M059J (cell line): ENCODE measurements around the gene NRCAM. TPM values are rescaled to one million over a fixed set of nuclear protein-coding genes. Genes with fewer than 3 reads are reported as not detected.

Experiments
- DNase-seq: peaks from one replicate; pipeline ENCODE4 v3.0.0-alpha.2; 2012; ENCODE audit warnings: low read depth
- total RNA-seq: library from RNA; depleted of rRNA; stranded (reverse); fragments of >200 nt; shearing (Covaris generic); gene quantifications from 2 replicates; pipeline ENCODE4 v1.2.3, GENCODE V29; 2014

Gene NRCAM
- total RNA-seq, 1 experiment from 2014 or later: 0.49 TPM

DNA sequence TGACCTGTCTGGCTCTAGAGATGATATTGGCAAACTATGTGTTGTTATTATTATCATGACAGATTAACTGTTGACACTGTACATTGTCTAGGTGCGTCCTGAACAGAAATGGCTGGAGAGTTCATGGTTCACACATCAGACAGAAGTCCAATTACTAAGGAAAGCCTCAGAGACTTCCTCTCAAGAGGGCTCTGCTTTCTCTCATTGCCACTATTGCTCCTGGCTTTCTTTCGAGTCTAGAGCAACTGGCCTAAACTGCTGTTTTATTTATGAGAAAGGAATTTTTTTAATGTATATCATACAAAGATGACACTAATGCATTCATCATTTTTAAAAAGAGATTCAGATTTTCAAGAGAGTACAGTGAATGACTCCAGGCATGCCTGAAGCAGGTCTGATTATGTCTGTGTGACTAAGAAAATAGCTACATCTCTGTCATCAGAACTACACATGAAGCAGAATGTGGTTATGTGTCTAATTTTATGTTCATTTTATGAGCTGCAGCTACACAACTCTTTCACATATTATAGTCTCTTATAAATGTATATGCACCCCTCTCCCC lies 30.4 kb downstream of the NRCAM start:
- DNase-seq: no peak

DNA sequence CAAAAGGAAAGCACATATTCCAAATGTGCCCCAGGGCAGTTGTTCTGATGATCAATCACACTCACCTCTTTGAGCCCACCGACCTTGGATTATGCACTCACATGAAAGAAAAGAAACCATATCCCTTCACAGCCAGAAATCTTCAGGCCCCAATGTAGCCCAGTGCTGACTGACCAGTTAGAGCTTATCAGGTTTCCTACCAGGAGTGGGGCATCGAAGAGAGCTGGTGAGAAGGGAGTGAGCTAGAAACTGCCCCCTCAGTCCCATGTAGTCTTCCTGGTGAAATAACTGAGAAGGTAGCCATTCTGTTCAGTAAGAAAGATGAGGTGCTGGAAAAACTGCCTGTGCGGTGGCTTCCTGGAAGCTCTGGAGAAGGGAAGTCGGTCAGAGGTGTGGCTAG lies 32.2 kb downstream of the NRCAM start:
- DNase-seq: no peak

DNA sequence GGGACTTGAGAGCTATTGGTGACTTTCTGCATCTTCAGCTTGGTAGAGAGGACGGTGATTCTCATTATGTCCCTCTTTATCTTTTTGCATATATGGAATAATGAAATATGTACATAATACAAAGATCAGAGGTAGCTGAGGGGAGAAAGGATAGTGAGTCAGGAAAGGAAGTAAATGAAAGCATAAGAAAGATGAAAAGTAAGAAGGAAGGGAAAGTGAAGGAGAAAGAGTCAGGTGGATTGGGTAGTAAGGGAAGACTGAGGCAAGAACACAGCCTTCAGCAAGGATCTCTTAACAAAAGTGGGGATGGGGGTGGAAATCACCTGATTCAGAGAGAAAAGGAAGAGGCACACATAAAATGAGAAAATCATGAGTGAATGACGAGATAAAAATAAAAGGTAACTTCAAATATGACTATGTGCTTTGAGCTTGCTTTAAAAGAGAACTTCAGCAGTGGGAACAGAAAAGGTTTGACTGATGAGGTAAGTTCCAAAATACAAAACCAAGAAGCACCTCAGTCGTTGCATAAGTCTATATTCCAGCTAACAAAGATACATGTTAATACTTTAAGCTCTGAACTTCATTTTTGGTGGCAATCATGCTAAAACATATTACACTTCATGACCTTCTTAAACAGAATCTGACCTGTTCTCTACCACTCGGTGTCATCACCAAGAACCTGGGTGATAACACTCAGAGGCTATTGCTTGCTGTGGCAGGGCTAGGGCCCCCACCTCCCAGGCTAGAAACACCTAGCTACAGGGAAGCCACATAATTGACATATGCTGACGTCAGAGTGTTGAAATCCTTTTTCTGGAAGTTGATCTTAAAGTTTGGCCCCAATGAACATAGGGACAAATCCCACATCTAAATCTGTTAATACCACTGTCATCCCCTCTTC lies 32.9 kb downstream of the NRCAM start:
- no peak for DNase-seq

DNA sequence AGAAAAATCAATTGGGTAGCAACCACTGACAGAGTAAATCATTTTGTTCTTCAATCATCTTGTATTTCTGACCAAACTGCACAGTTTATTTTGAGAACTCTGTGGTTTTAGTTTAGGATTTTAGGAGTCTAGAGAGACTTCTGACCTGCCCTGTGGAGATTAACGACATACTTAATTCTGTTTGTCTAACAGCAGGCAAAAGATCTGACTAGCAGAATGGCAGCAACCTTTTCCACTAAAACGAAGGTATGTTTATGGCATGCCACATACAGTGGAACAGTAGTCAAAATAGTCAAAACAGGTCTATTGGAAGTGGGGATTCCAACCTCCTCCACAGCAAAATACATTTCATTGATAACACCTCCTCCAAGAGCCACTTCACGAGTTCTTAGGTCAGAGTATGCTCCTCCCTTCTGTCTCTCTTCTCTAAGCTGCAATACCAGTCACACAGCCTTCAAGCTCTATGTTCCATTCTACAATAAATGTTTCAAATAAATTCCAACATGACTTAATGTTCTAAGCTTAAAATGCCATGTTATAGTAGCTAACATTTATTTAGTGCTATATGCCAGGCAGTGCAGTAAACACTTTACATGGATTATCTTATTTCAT lies 34.4 kb downstream of the NRCAM start:
- no peak for DNase-seq

DNA sequence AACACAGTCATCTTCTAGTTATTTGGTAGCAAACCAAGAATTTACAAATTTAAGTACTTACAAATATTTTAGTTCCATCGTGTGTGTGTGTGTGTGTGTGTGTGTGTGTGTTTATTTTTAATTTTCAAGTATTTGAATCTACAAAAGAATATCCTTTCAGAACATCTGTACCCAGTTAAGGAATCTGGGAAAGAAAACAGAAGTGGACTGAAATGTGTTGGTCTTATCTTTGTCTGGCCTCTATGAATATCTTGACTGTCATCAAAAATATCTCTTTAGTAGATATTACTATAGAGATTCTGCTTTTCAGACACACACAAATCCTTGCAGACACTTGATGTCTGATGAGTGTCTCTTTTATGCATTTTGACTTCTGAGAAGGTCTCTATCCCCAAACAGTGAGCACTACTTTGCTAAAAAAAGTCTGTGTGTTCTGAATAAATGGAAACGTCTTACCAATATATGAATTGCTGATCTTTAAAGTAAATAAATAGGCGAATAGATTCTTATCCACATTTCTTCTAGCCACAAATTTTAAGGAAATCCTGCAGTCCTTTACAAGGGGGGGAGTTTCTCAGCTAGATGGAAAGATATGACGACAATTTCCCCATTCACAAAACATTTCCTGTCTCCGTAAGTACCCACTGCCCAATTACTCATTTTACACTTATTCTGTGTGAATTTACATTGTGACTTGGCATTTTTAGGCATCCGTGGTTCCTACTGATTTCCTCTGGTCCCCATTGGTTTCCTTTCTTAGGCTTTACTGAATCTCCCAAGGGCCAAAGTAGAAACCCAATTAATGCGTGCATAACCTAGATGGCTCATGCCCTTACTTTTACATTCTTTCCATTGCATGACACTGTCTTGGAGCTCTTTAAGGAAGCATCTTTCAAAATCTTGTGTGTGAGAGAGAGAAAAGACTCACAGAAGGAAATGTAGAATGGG lies 36.0 kb downstream of the NRCAM start:
- DNase-seq: no peak

DNA sequence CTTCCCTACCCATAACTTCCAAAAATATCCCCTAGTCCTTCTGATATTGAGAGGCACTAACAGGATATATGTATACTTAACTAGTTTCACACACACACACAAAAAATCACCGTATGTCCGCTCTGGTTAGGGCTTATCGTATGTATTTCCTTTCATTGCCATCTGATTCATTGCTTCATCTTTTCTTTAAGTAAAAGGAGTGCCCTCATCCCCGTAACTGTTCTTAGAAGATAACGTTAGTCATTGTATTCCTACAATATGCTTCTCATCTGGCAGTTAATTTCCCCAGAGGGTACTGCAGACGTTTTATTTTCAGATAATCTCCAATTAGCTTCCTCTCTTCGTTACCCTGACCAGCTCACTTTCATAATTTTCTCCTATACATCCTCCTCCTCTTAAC lies 37.3 kb downstream of the NRCAM start:
- DNase-seq: no peak

DNA sequence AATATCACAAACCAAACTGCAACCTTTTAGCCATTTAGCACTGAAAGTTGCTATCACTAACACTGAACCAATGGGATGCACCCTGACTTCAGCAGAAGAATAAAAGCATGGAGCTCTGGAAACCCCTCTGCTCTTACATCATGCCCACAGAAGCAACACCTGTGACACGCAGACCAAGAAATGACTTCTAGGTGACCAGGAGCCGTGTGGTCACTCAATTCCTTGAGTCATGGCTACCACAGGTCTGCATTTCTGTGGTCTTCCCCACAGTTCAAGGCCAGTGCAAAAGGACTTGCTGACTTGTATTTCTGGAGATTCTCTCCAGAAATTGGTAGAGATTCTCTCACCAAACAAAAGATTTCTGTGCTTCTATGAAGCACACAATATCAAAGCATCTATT lies 38.3 kb downstream of the NRCAM start:
- DNase-seq: peak; percentile 50

DNA sequence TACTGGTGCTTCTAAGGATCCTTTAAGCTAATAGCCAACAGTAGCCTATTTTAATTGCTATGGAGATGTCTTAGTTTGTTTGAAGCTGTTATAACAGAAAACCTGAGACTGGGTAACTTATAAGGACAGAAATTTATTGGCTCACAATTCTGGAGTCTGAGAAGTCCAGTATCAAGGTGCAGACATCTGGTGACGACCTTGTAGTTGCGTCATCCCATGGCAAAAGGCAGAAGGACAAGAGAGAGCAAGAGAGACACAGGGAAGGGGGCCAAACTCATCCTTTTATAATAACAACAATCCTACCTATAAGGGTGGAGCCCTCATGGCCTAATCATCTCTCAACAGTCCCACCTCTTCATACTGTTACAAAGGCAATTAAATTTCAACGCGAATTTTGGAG lies 39.1 kb downstream of the NRCAM start:
- no peak for DNase-seq

DNA sequence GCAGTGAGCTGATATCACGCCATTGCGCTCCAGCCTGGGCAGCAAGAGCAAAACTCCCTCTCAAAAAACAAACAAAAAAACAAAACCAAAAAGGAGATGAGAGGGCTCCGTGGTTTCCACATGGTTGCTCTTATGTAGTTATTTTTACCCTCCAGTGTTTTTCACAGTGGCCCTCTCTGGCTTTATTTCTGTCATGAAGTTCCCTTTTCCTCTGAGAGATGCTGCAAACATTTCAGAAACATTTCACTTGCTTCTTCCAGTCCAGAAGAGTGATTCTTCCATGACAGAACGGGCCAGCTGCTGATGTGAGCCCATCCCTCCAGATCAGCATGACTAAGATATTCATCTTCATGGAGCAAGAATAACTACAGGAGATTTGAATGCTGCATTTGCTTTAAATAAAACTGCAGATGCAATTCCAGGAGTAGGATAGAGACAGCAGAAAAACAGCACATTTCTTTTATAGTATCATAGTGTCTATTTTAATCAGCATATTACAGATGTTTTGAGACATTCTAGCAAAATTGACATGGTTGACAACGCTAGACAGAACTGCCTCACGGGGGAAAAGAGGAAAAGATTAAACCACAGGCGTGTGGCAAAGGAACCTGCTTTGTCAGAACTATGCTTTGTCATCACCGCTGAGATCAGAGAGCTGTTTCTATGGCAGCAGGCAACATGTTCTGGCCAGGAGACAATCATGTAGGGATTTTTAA lies 40.3 kb downstream of the NRCAM start:
- DNase-seq: peak; percentile 79

DNA sequence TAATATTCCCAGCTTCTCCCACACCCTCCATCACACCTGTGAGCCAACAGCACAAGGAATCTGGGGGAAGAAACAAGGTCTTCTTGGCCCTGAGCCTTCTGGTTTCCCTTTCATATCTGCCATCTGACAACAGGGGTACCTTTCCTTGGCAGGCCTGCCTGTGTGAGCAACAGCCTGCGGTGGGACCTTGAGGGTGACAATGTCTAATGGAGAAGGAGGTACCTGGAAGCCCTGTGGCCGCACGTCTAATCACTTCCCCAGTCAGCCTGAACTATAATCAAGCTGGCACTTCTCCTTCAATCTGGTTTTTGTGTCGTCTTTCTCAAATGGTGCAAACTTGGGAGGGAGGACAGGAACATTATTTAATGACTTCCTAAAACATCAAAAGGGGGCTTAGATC lies 41.2 kb downstream of the NRCAM start:
- DNase-seq: no peak

DNA sequence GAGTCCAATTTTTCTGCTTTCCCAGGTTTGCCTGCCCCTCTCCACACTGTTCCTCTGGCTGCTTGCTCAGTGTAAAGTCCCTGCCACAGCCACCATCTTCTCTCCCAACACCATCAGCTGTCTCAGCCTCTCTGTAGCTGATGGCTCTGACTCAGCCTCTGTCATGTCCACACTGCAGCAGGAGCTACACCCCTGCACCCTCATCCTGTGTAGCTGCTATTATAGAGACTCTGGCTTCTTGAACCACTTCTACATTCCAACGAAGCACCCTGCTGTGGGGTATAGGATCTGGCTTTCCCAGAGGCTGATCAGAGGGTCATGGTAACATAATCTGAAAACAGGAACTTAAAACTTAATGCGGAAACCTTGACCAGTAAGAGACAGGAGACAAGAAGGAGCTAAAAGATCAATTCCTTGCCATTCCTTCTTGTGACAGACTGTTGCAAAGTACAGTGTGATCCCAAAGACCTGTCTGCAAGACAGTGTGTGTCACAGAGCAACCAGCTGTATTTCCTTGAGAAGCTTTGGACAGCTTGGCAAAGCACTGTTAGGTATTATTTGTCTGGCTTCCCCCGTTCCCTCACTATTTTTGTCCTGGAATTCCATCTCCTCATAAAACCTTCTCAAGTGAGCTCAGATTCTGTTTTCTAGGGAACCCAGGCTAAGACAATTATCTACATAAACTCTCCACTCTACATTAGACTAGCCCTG lies 42.3 kb downstream of the NRCAM start:
- DNase-seq: peak; percentile 48

DNA sequence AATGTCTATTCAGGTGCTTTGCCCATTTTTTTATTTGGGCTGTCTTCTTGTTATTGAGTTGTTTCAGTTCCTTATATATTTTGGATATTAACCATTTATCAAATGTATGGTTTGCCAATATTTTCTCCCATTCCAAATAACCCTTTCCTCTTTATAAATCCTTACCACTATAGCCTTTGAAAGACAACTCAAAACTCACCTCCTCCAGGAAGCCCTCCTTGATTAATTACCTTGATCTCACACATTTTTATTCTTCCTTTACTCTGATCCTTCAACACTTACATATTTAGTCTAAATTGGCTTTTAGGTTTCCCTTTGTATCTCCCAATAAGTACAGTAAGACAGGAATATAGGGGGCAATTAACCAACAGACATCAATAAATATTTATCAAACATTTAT lies 42.9 kb downstream of the NRCAM start:
- no peak for DNase-seq

DNA sequence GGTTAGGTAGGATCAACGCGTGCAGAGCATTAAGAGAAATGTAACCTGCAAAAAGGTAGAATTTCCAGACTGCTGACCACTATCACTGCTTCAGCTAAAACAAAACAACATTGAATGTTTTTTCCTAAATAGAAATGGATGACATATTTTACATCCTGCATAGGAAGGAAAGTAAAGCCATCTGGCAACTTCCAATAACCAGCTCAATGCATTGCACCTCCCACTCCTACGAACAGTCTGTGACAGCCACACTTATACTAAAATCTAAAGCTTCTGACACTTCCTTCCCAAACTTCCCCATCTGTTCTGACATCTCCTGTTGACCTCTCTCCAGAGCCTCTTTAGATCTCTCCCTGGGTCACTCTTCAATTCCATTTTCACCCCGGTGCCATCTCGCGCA lies 47.1 kb downstream of the NRCAM start:
- no peak for DNase-seq

DNA sequence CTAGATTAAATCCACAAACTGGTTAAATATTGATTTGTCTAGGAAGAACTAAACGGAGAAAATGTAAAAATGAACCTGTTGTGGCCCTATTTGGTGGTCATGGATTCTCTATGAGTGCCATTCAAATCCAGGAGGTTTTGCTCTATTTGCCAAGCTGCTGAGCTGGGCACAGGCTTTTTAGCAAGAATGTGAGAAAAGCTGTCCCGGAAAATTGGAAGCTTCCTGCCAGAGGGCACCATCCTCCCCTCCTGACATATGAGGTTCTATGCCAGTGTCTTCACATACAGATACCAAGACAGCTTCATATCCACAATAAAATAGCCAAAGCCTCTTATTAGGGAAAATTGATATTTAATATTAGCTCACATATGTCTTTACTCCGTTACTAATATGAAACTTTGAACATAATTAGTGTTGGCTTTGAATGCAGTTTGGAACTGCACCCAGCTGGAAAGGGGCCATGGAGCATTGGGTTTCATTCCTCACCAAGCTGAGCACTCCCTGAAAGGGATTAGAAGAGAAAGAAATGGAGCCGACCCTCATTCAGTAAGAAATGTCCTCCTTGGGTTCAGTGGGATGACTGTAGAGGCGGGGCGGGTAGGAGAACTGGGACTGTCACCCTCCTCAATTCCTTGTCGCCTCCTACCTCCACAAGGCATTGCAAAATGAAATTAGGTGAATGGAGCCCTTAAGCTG lies 47.8 kb downstream of the NRCAM start:
- no peak for DNase-seq

DNA sequence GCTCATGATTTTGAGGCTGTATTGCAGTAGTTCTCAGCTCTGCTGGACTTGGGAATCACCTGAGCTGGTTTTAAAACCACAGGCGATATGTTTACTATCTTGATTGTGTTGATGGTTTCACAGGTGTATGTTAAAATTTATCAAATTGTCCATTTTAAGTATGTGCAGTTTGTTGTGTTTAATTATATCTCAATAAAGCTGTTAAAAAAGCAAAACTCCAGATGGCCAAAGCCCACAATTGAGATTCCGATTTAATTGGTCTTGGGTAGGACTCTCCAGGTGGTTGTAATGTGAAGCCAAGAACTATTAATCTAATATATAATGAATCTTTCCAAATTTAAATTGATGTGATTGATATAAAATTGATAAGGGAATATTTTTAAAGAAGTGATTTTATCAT lies 48.6 kb downstream of the NRCAM start:
- no peak for DNase-seq

DNA sequence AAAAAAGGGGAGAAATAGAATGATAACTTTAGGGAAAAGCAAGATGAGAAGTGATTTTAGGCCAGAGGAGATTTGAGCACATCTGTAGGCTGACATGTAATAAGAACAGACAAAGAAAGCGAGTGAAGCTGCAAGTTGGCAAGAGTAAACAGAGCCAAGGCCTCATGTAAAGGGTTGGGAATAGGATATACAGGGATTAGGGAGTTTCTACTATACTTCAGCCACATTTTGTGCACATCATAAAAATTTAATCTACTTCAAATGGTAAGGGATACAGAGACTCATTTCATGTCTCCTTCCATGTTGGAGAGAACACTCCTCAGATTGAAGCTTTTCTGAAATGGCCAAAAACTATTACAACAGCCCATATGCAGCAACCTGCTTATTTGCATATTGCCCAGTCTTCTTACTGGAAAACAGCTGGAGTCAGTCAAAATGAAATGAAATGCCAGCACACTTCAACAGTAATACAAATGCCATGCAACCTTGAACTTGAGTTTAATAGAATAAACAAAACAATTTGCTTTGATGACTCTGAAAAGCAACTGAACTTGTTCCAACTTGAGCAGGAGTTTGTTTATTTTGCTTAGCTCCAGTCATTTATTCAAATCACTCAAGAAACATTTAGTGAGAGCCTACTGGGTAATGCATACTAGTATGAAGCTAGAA lies 49.9 kb downstream of the NRCAM start:
- peak; percentile 70 for DNase-seq

DNA sequence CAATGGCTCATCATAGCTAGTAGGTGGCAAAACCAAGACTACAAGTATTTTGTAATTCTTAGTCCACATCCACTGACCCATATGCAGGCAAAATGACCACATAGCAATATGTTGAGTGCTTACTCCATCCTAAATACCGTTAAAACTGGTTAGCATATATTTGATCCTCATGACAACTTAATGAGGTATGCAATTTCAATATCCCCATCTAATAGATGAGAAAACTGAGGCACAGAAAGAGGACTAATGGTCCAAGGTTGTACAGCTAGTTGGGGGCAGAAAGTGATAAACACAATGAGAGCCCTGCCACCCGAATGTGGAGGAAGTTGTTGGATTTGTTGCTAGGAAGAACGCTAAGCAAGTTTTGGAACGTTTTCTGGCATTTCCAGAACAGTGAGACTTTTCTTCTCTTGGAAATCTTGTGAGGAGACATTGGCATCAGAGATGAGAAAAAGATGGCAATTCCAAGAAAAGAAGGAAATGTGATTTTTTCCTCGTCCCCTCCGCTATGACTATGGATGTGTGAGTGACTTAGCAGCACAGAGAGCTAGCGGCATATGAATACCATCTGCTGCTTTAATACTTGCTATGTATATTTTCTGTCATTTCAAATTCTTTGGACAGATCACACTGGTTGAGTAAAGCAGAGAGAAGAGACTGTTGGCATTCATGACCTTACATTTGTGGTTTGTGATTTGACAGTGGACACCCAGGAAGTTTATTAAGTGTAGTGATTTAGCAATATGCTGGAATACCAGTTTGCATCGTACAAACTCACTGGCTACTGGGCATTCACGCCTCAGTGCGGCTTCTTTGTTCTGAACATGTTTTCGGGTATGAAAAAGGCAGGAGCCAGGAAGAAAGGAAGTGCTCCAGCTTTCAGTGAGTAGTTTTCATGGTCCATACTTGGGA lies 51.5 kb downstream of the NRCAM start:
- DNase-seq: no peak

DNA sequence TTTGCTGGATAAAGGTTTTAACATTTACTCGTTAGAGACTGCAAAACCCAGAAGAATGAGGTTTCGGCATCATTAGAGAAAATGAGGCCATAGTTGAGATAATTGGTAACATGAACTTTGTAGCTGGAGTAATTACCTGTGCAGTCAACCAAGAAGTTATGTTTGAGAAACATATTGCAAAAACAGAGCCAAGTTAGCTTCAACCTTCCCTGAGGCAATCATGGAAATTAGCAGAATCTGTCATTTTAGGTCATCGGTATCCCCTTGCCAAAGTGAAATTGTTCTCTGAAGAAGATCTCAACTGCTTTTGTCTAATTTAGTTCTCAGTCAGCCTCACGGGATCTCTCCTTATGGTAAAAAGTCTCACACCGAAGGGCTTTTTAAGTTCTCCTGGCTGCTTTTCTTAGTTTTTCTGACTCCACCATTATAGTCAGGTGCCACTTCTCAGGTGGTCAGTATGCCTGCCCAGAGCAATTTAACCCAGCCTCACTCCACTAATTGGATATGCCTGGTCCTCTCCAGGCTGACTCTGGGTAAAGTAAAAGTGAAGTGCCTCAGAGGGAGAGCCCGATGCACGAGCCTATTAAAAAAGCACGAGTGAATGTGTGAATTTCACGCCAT lies 52.5 kb downstream of the NRCAM start:
- DNase-seq: peak; percentile 6
